Testis (tissue), 3 donors: Measurements from ENCODE around the gene HBP1. TPM values are rescaled to one million over a fixed set of nuclear protein-coding genes. Genes with fewer than 3 reads are reported as not detected.

Source experiments
- DNase-seq: peaks from one replicate; pipeline ENCODE4 v3.0.0-alpha.2; 2019
- H3K27ac ChIP-seq, 2 donors: fragments of 200-600 bp; sonication (generic); one replicate each; pipeline ENCODE4 v1.5.1; 2019
- H3K27me3 ChIP-seq: fragments of 200-600 bp; sonication (generic); one replicate; pipeline ENCODE4 v1.5.1; 2019
- H3K36me3 ChIP-seq: fragments of 200-600 bp; sonication (generic); one replicate; pipeline ENCODE4 v1.5.1; 2017; ENCODE audit warnings: low read depth; ENCODE audit errors: missing control alignments
- H3K4me1 ChIP-seq: fragments of 200-600 bp; sonication (generic); one replicate; pipeline ENCODE4 v1.5.1; 2019
- H3K4me3 ChIP-seq, 2 donors: fragments of 200-600 bp; sonication (generic); one replicate each; pipeline ENCODE4 v1.5.1; 2017 to 2019
- H3K9me3 ChIP-seq: fragments of 200-600 bp; sonication (generic); one replicate; pipeline ENCODE4 v1.5.1; 2017
- CTCF ChIP-seq, 3 experiments: fragments of 450-650 bp in 2 of 3; fragments of 200-600 bp in 1 of 3; sonication (generic) in 1 of 3; IDR thresholded peaks; one replicate each; pipeline ENCODE4 v1.5.1; 2016 to 2019; ENCODE audit warnings: antibody characterized with exemption in 3 of 3, mild to moderate bottlenecking in 2 of 3, moderate library complexity in 1 of 3
- POLR2A ChIP-seq: fragments of 450-650 bp; IDR thresholded peaks from one replicate; pipeline ENCODE4 v1.6.1; 2017; ENCODE audit warnings: antibody characterized with exemption, mild to moderate bottlenecking, moderate library complexity
- WGBS, 2 donors: methylation state at CpG; one replicate each; pipeline ENCODE4 v1.1.5; 2018; 5-methylcytosine and 5-hydroxymethylcytosine counted together
- intact Hi-C: fragments of 100-400 bp; cut with DNase I; formaldehyde crosslinking; loops from one replicate; pipeline ENCODE4 v1.15.1; 2023; ENCODE audit warnings: low total_unique reads
- polyA plus RNA-seq: library from polyadenylated mRNA; stranded (reverse); fragments of 350-450 nt; fragmentation: Illumina TruSeq; extraction: RNeasy Lipid Tissue Mini Kit (QIAGEN cat#74804); gene quantifications from one replicate; pipeline ENCODE4 v1.2.3, GENCODE V29; 2014; ENCODE audit warnings: low read depth, low replicate concordance; ENCODE audit not compliant: insufficient read depth
- total RNA-seq, 2 donors: library from RNA; depleted of rRNA; stranded (reverse); fragments of >200 nt; gene quantifications; one replicate each; pipeline ENCODE4 v1.2.3, GENCODE V29; 2016

Gene HBP1
- total and polyA plus RNA-seq, 3 donors from 2014 or later, result 107 to 134 (median 127) TPM

GRCh38 chr7:107148721-107149120, 20.1 kb upstream of the HBP1 start:
- WGBS, 2 donors, result 92 to 93% methylated on average over 2 of the region's 2 CpGs
- no peak for TF ChIP-seq CTCF (IDR thresholded peaks at IDR 0.05)
- no peak for TF ChIP-seq POLR2A
- intact Hi-C loops, result loop anchor here (5.0 kb wide), 1 partner anchor 201 kb away; no protein-coding TSS in a partner anchor
- H3K27me3 ChIP-seq, result no peaks in the 10 kb centered on the region
- H3K27ac ChIP-seq, result no peak overlapping the region
- no peak overlapping the region for H3K4me3 ChIP-seq
- H3K4me1 ChIP-seq, result no peaks in the 10 kb centered on the region
- no peak for DNase-seq
- H3K9me3 ChIP-seq, result no peaks in the 10 kb centered on the region
- no peaks in the 10 kb centered on the region for H3K36me3 ChIP-seq

GRCh38 chr7:107149863-107150262, 18.9 kb upstream of the HBP1 start:
- no peaks in the 10 kb centered on the region for H3K4me1 ChIP-seq

GRCh38 chr7:107150375-107151073, 18.3 kb upstream of the HBP1 start:
- H3K4me3 ChIP-seq, result no peak overlapping the region
- no peaks in the 10 kb centered on the region for H3K27me3 ChIP-seq
- H3K4me1 ChIP-seq, result no peaks in the 10 kb centered on the region
- 37 to 43% methylated on average over 4 of the region's 4 CpGs for WGBS, 2 donors
- intact Hi-C loops, result no loop called here
- TF ChIP-seq POLR2A (no peak), CTCF (IDR thresholded peaks at IDR 0.05) (peak; percentile 57 to 80 (median 67))
- H3K27ac ChIP-seq, result no peak overlapping the region
- peak; percentile 91 for DNase-seq
- H3K9me3 ChIP-seq, result no peaks in the 10 kb centered on the region
- no peaks in the 10 kb centered on the region for H3K36me3 ChIP-seq

More at GRCh38 chr7:107149863-107150262, 18.9 kb upstream of the HBP1 start:
- H3K27me3 ChIP-seq, result no peaks in the 10 kb centered on the region
- TF ChIP-seq POLR2A (no peak), CTCF (IDR thresholded peaks at IDR 0.05) (no peak)
- no peak overlapping the region for H3K27ac ChIP-seq
- H3K9me3 ChIP-seq, result no peaks in the 10 kb centered on the region
- no peak for DNase-seq
- intact Hi-C loops, result loop anchor here (5.0 kb wide), 1 partner anchor 203 kb away; no protein-coding TSS in a partner anchor
- WGBS, 2 donors, result 94 to 100% methylated on average over 1 of the region's 1 CpG
- H3K4me3 ChIP-seq, result no peak overlapping the region
- no peaks in the 10 kb centered on the region for H3K36me3 ChIP-seq

- Histone ChIP-seq H3K9me3 (no peaks in the 10 kb centered on the region), H3K4me3 (no peak overlapping the region), H3K27me3 (no peaks in the 10 kb centered on the region), H3K4me1 (no peaks in the 10 kb centered on the region), H3K36me3 (no peaks in the 10 kb centered on the region), H3K27ac (no peak overlapping the region)
- intact Hi-C loops, result no loop called here
- no peak for TF ChIP-seq POLR2A
- TF ChIP-seq CTCF (IDR thresholded peaks at IDR 0.05), result no peak
- WGBS, 2 donors, result 92 to 96% methylated on average over 7 of the region's 7 CpGs
- no peak for DNase-seq
Measured at GRCh38 chr7:107151538-107151937, 17.3 kb upstream of the HBP1 start.

- intact Hi-C loops, result no loop called here
- 65 to 73% methylated on average over 4 of the region's 4 CpGs for WGBS, 2 donors
Measured at GRCh38 chr7:107152011-107152410, 16.8 kb upstream of the HBP1 start.

More at GRCh38 chr7:107152011-107152410, 16.8 kb upstream of the HBP1 start:
- no peak for DNase-seq
- H3K36me3 ChIP-seq, result no peaks in the 10 kb centered on the region
- TF ChIP-seq POLR2A (no peak), CTCF (IDR thresholded peaks at IDR 0.05) (no peak)
- H3K9me3 ChIP-seq, result no peaks in the 10 kb centered on the region
- no peak overlapping the region for H3K4me3 ChIP-seq
- no peak overlapping the region for H3K27ac ChIP-seq
- H3K27me3 ChIP-seq, result no peaks in the 10 kb centered on the region
- no peaks in the 10 kb centered on the region for H3K4me1 ChIP-seq
